CMK (cell line): ENCODE measurements around the gene IGFL3.
"Not testable (repeated sequence)": the region's sequence is repeated elsewhere in the genome, so short reads cannot be mapped to it uniquely, and the experiment has no call there.

ENCODE experiments used
- DNase-seq: peaks from one replicate; pipeline ENCODE4 v3.0.0-alpha.2; 2010; ENCODE audit warnings: low read depth

The IGFL3 gene

DNA sequence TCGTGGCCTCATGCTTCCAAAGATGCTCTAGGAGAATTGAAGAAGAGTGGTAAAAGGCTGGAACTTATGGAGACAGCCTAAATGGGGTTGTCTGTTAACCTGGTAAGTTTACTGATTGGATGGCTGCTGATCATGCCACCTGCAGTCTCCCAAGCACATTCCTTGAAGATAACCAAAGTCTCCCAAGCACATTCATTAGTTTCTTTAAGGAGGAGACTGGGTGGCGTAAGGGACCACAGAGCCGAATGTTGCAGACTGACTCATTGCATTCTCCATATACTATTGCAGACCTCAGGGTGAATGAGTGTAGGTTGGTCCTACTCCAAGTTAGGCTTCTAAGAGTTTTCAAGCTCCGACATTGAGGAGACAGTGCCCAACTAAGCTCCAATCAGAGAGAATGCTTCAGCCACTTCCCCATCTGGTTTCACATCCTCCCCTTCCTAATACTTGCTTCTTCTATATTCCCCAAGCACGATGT, at the start of gene IGFL3:
Gene IGFL3 (minus strand): TSS at position 51 of the 478 bp plus-strand sequence. CDS start 39 bp downstream, at position 12.
- DNase-seq = no peak

DNA sequence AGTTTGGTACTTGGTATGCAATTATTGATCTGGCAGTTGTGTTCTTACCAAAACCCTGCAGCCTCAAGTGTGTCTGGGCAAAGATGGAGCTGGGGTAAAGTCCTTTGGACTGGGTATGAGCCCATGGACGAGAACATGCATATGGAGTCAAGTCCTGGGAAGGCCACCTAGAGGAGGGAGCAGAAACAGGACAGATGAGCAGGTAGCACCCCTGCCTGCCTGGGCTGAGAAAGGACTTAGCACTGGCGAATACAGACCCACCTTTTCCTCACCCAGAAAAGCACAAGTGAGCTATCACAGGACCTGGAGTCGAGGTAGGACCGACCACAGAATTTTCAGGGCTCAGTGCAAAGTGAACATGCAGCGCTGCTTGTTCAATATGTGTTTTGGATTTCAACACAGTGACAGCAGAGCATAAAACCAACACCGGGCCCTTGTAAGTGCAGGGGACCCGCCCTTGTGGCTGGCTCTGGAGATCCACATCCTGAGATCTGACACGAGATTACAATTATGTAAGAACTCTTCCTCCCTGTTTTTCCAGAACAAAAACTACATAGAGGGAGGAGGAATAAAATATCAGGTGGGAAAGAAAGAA, 49.5 kb upstream of the IGFL3 start:
- no peak for DNase-seq

DNA sequence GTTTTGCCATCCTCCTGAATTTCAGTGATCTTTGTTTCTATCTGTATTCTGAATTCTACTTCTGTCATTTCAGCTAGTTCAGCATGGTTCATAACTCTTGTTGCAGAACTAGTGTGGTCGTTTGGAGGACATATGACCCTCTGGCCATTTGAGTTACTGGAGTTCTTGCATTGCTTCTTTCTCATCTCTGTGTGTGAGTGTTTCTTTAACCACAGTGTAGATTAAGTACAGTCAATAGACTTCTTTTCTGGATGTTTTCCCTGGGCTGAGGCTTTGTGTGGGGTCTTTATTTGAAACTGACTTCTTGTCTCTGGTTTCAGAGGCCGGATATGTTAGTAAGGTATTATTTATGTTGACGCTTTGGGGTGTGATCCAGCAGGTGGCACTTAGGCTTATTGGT, 38.2 kb upstream of the IGFL3 start:
- DNase-seq = no peak

DNA sequence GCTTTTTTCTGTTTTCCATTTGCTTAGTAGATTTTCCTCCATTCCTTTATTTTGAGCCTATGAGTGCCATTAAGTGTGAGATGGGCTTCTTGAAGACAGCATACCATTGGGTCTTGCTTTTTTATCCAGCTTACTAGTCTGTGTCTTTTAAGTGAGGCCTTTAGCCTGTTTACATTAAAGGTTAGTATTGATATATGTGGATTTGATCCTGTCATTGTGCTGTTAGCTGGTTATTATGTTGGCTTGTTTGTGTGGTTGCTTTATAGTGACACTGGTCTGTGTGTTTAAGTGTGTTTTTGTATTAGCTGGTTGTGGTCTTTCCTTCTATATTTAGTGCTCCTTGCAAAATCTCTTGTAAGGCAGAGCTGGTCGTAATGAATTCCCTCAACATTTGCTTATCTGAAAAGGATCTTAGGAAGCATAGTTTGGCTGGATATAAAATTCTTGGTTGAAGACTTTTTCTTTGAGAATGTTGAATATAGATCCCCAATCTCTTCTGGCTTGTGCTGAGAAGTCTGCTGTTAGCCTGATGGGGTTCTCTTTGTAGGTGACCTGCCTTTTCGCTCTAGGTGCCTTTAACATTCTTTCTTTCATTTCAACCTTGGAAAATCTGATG, 37.3 kb upstream of the IGFL3 start:
- DNase-seq = not testable (repeated sequence)

DNA sequence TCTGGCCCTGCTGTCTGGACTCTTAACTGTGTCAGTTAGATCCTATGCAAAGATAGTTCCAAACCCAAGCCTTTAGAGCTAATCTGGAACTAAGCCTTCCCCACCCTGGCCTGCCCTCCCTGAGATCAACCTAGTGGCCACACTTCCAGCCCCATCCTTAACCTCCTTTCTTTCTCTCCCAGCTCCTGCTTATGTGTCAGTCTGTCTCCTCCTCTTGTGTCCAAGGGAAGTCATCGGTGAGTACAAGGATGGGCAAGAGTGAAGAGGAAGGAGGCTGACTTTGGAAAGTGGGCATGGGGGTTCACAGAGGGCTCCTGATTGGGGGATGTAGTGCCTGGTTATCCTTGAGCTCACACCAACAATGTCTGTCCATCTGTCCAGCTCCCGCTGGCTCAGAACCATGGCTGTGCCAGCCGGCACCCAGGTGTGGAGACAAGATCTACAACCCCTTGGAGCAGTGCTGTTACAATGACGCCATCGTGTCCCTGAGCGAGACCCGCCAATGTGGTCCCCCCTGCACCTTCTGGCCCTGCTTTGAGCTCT, 35.8 kb upstream of the IGFL3 start:
- no peak for DNase-seq

DNA sequence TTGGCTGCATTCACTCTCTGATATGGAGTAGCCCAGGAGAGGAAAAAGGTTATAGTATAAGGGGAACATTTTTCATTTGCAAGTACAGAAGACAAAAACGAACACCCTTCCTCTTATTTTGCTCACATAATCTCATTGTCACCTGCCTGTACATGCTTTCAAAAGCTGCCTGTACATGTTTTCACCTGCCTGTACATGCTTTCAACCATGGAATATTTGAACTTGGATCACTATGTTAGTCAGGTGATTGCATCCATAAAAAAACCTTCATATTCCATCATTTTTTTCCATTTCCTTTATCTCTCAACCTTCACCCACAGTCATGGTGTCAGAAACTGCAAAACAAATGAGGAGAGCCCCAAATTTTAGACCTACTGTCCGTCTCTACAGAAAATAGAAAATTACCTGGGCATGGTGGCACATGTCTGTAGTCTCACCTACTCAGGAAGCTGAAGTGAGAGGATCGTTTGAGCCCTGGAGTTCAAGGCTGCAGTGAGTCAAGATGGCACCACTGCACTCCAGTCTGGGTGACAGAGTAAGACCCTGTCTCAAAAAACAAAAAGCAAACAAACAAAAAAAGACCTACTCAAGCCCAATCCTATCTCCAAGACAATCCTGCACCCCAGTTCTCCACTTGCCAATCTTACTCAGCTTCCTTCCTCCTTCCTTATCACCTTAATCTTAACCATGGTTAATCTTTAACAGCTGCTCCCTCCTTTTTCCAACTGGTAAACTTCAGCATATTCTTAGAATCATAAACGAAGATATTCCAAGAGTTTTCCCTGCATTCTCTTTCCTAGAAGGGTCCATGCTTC, 35.1 kb upstream of the IGFL3 start:
- DNase-seq = no peak

DNA sequence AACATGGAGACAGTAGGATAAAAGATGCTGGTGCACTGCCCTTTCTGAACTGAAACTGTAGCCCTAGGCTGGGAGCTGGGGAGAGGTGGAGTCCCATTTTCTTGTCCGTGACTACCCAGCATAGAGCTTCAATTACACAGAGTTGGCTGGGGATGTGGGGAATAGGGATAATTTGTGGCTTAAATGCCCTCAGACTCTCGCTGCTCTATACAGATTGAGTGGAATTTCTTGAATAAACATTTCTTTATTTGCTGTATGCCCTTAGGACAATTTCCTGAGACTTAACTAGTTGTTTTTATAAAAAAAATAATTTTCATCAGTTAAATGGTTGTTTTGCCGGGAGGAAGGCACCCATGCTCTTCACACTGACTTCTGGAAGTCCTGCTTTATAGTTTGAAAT, 30.7 kb upstream of the IGFL3 start:
- DNase-seq = no peak

DNA sequence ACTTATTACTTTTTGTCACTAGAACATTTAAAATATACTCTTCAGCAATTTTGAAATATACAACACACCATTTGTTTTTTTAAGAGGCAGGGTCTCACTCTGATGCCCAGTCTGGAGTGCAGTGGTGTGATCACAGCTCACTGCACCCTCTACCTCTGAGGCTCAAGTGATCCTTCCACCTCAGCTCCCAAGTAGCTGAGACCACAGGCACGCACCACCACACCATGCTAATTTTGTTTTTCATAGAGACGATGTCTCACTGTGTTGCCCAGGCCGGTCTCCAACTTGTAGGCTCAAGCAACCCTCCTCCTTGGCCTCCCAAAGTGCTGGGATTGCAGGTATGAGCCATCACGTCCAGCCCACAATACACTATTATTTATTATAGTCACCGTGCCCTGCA, 26.1 kb upstream of the IGFL3 start:
- DNase-seq = no peak

DNA sequence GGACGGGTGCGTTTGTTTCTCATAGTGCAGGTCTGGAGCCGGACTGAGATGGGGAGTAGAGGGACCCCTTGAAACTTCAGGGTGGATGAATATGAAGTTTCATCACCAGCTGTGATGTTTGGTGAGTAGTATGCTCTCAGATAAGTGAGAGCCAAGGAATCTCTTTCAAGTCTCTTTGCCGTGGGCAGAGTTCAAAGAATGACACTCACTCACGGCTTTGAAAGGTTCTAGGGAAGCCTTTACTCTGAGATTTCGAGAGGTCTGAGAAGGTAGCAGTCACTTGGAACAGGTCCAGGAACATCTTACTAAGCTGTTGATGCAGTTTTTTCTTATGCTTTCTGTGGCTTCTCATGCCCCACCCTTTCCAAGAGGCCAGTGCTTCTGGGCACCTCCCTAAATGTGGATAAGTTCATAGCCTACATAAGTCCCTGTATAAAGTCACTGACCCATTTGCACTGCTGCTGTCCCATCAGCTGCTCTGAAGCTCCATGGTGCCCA, 23.4 kb upstream of the IGFL3 start, which contains the start of gene IGFL2:
Gene IGFL2 (plus strand): TSS at position 448 of the 498 bp plus-strand sequence. CDS start 41 bp downstream, at position 489.
- no peak for DNase-seq

DNA sequence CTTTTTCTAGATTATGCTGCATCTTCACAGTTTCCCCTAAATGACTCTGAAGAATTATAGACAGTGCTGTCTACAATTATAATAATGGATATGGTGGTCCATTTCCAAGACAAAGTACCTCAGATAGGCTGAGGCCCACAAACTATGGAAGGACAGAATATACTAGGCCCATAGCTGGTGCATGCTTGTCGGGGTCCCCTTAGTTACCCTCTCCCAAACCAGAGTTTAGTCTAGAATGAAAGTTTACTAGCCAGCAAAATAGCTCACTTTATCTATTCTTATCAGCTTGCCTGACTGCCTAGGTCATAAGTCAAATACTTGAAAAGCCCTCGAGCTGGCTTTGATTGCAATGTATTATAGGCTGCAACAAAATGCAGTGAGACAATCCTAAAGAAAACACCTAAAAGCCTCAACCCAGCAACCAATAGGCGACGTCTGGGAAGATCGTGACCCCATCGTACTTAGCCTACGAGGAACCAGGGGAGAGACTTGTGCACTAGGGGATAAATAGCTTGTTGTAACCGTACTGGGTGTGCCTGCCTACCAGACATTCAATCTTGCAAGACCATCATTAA, 22.8 kb upstream of the IGFL3 start:
- DNase-seq = no peak

DNA sequence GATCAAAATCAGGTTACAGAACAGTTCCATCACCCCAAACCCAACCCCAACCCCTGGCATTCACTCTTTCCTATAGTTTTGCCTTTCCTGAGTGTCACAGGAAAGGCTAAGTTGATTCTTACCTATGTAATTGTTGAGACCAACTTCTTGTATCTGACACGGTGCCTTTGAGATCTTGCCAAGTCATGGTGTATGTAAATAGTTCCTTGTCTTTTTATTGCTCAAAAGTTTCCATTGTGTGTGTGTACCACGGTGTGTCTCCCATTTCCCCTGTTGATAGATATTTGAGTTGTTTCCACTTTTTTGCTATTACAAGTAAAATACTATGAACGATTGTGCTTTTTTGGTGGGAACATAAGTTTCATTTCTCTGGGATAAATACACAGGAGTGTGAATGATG, 20.3 kb upstream of the IGFL3 start:
- DNase-seq = no peak

DNA sequence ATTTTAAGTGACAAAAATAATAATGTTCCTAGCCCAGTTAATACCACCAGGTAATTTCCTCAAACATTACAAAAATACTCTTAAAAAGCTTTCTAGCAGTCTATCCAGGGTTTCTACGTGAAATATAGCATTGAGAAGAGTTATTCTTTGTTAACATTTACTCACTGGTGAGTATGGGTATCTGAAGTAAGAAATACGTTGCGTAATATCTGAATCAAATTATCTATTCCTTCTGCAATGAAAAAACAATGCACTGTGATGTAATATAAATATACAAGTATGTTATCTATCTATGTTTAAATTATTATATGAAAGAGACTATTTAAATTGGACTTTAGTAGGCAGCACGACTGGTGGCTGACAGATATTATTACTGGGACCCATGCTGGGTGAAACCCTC, 17.8 kb upstream of the IGFL3 start:
- no peak for DNase-seq

DNA sequence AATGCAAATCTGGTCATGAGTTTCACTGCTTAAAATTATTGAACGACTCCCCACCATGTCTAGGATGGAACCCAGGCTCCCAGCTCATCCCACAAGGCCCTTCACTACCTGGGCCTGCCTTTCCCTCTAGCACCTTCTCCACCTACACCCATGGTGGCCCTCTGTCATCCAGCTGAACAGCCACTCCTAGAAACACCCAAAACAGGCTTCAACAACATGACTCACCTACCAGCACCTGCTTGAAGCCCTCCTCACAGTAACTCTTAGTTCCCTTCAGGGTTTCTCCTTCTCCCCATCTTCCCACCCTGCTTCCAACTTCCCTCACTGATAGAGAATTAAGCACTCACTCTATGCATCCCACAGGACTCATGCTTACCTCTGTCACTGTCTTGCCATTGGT, 16.9 kb upstream of the IGFL3 start:
- DNase-seq = no peak

DNA sequence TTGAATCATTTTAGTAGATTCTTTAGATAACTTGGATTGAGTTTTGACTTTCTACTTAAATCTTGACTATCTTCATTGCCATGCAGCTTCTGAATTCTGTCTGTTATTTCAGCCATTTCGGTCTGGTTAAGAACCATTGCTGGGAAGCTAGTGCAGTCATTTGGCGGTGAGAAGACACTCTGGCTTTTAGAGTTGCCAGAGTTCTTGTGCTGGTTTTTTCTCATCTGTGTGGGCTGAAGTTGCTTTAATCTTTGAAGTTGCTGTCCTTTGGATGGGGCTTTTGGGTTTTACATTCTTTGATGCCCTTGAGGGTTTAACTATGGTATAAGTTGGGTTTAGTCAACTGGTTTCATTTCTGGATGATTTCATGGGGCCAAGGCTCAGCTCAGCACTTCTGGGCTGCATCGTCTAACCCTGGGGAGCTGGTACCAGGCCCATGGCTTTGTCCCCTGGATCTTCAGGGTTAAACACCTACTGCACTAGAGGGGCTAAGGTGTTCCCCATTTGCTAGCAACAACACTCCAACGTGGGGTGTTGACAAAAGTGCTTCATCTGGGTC, 13.5 kb upstream of the IGFL3 start:
- no peak for DNase-seq

DNA sequence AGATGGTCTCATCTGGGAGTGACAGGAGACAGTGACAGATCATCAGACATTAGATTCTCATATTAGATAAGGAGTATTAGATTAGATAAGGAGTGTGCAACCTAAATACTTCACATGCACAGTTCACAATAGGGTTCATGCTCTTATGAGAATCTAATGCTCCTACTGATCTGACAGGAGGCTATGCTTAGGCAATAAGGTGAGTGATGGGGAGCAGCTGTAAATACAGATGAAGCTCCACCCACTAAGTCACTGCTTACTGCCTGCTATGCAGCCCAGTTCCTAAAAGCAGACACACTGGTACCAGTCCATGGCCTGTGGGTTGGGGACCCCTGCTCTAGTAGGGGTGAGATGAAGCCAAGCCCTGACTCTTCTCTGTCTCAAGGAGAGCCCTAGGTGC, 10.0 kb upstream of the IGFL3 start:
- DNase-seq = no peak

DNA sequence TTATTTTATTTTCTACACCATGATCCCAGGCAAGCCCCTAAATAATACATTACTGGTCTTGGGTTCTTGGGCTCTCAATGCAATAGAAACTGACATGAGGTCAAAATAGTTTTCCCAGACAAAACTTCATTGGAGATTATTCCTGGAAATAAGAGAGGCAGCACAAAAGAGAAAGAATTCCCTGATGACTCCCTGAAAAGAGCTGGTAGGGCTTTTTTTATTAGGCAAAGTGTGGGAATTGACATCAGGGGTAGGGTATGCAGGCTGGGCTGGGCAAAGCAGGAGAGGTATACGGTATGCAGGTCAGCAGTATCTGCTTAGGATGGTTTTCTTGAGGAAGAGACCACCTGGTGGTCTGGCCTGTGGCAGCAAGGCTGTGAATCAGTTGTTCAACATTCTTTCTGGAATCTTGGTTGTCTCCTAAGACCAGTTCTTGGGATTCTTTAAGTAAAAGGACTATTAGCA, 9.3 kb upstream of the IGFL3 start:
- DNase-seq = no peak

DNA sequence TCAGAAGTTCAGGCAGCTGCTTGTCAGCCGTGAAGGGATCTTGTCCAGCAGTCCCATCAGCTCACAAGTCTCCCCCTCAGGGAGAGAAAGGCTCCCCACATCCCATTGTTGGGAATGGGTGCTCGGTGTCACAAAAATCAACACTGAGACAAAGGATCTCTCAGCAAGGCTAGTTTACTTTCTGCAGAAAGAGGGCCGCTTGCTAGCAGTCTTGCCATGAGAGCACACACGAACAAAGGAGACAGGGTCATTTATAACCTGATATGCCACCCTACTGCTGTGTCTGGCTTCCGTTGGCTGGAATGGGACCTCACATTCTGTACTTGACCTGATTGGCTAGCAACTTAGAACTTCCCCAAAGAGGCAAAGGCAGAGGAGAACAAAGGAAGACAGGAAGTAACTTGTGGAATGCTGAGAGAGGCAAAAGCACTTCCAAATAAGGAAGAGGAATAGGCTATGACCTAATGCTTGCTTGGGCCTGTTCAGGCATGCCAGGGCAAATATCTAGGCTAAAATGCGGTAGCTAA, 8.7 kb upstream of the IGFL3 start:
- no peak for DNase-seq

DNA sequence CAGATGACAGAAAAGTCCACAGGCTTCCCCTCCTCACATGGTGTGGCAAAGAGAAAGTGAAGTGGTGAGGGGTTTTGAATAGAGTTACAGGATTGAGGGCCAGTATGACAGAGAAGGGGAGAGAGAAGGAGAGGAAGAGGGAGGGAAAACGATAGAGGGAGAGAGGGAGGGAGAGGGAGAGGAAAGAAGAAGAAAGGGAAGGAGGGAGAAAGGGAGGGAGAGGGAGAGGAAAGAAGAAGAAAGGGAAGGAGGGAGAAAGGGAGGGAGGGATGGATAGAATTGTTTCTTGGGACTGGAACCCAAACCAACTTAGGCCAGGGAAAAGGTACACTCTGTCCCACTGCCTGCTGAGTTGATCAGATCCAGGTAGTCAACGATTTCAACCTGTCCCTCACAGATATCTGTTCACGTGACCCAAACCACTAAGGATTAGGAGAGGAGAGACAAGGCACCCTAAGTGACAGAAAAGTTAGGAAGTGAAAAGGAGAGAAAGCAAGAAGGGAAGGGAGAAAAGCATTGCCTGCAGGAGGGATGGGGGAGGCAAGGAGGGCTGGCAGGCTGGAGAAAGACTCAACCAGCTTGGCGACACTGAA, 8.1 kb upstream of the IGFL3 start:
- DNase-seq = no peak

DNA sequence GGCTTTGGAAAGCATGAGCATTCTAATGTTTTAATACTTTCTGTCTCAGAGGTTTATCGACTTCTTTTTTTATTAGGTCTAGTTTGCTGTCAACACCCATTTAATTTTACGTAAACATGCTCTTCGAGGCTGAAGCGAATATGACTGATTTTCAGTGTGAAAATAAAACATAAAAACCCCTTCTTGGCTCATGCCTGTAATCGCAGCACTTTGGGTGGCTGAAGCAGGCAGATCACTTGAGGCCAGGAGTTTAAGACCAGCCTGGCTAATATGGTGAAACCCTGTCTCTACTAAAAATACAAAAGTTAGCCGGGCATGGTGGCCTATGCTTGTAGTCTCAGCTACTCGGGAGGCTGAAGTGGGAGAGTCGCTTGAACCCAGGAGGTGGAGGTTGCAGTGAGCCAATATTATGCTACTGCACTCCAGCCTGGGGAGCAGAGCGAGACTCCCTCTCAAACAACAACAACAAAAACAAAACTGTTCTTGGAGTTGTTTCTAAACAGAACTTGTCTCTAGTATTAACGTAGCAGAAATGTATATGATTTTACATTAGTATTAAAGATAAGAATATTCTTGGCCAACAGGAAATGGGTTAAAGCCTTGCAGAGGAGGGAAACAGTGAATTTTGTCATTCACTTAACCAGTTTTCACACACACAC, 7.1 kb upstream of the IGFL3 start:
- no peak for DNase-seq

DNA sequence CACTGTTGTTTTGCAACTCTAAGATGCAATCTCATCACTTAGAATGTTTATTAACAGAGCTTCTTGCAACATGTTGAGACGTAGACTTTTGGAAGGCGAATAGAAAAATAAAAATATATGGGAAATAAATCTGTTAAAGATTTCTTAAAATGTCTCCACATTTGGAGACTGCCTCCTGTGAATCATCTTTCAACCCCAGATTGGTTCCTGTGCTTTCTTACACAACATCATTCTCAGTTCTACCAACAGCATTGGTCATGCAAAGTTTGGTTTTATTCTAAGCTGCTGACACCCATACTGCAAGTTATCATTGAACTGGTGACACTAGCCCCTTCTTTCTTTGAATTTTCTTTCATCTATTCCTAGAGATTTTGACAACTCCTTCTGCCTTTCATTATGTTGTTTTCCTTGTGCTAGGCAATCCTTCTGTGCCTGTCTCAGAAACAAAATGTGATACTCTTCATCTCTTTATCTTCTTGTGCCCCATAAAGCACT, 1.6 kb upstream of the IGFL3 start:
- DNase-seq = no peak
